ENCODE data around the gene ZFTA. TPM values are rescaled to one million over a fixed set of nuclear protein-coding genes. Genes with fewer than 3 reads are reported as not detected.

Gene ZFTA
- polyA plus RNA-seq, 3 donors = 1.2 TPM; not detected in 2

DNA sequence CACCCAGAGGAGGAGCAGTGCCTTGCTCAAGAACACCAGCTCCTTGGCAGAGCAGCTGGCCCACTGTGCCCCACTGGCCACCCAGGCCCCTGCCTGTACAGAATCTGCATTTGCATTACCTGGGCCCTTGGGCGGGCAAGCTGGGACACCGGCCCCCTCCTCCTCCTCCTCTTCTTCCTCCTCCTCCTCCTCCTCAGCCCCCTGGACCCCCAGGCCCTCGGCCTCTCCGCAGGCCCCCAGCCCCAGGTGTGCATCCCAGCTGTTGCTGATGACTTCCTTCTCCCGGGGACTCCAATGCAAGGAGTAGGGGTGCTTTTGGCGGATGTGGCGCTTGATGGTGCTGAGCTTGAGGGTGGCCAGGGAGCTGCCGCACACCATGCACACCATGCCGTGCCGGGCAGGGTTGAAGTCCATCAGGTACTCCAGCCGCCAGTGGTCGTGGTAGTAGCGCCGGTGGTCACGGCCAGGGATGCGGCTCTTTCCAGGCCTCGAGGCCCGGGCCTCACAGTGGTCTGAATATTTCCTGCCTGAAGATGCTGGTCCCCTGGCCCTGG is 2.8 kb downstream of the ZFTA start:
- H3K9me3 ChIP-seq (replicated peaks in 1 of 2; ENCODE audit: control insufficient read depth in 1 of 2, insufficient read depth in 1 of 2, low read length in 2 of 2) = peaks cover 3 to 5% of the 10 kb centered on the region in 2 donors
- Mint-ChIP-seq H3K27ac (no peak overlapping the region), H3K4me1 (peaks cover 16% of the 10 kb centered on the region), H3K4me3 (no peak overlapping the region), H3K27me3 (ENCODE audit: low read depth in 3 of 3) (peaks cover 11 to 26% (median 14%) of the 10 kb centered on the region in 3 donors), H3K36me3 (peaks cover 3 to 4% of the 10 kb centered on the region in 2 donors), H3K9me3 (peaks cover 2 to 9% (median 4%) of the 10 kb centered on the region in 7 donors)
- WGBS (ENCODE audit: insufficient coverage) = 86% methylated on average over 14 of the region's 18 CpGs
- no peak overlapping the region for H3K27ac ChIP-seq (ENCODE audit: low read depth in 1 of 2, low read length in 2 of 2)
- no peaks in the 10 kb centered on the region for H3K79me2 ChIP-seq (ENCODE audit: insufficient read depth, low read length)
- H3K36me3 ChIP-seq (replicated peaks in 1 of 2; ENCODE audit: control insufficient read depth in 1 of 2, insufficient read depth in 2 of 2, low read length in 2 of 2) = peaks cover under 1 to 4% of the 10 kb centered on the region in 2 donors
- no peak for DNase-seq
- no peak overlapping the region for H3K4me2 ChIP-seq (replicated peaks; ENCODE audit: extremely low read depth, low read length, poor library complexity, severe bottlenecking)
- peaks cover 13% of the 10 kb centered on the region for H4K20me1 ChIP-seq (ENCODE audit: insufficient read depth, low read length)
- peaks cover 14 to 27% of the 10 kb centered on the region in 2 donors for H3K4me1 ChIP-seq (ENCODE audit: control insufficient read depth in 1 of 2, insufficient read depth in 2 of 2, low read length in 2 of 2)
- H3K27me3 ChIP-seq (ENCODE audit: control insufficient read depth in 2 of 2, insufficient read depth in 2 of 2, low read length in 2 of 2) = peaks cover 13 to 16% of the 10 kb centered on the region in 2 donors
- H3K9ac ChIP-seq (ENCODE audit: insufficient read depth, low read length, poor library complexity, severe bottlenecking) = no peak overlapping the region
- TF ChIP-seq, protein P1, sequence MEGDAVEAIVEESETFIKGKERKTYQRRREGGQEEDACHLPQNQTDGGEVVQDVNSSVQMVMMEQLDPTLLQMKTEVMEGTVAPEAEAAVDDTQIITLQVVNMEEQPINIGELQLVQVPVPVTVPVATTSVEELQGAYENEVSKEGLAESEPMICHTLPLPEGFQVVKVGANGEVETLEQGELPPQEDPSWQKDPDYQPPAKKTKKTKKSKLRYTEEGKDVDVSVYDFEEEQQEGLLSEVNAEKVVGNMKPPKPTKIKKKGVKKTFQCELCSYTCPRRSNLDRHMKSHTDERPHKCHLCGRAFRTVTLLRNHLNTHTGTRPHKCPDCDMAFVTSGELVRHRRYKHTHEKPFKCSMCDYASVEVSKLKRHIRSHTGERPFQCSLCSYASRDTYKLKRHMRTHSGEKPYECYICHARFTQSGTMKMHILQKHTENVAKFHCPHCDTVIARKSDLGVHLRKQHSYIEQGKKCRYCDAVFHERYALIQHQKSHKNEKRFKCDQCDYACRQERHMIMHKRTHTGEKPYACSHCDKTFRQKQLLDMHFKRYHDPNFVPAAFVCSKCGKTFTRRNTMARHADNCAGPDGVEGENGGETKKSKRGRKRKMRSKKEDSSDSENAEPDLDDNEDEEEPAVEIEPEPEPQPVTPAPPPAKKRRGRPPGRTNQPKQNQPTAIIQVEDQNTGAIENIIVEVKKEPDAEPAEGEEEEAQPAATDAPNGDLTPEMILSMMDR (IDR thresholded peaks at IDR 0.05) = no peak
- intact Hi-C loops (cut with micrococcal nuclease) = loop anchor here (5.0 to 10.0 kb wide), 3 partner anchors 182 to 382 kb away; no protein-coding TSS in a partner anchor
- H3K4me3 ChIP-seq (replicated peaks in 1 of 3; ENCODE audit: low read depth in 2 of 3, low read length in 3 of 3) = no peak overlapping the region
- H2AFZ ChIP-seq (ENCODE audit: insufficient read depth, low read depth, low read length, poor library complexity, severe bottlenecking) = no peak overlapping the region

DNA sequence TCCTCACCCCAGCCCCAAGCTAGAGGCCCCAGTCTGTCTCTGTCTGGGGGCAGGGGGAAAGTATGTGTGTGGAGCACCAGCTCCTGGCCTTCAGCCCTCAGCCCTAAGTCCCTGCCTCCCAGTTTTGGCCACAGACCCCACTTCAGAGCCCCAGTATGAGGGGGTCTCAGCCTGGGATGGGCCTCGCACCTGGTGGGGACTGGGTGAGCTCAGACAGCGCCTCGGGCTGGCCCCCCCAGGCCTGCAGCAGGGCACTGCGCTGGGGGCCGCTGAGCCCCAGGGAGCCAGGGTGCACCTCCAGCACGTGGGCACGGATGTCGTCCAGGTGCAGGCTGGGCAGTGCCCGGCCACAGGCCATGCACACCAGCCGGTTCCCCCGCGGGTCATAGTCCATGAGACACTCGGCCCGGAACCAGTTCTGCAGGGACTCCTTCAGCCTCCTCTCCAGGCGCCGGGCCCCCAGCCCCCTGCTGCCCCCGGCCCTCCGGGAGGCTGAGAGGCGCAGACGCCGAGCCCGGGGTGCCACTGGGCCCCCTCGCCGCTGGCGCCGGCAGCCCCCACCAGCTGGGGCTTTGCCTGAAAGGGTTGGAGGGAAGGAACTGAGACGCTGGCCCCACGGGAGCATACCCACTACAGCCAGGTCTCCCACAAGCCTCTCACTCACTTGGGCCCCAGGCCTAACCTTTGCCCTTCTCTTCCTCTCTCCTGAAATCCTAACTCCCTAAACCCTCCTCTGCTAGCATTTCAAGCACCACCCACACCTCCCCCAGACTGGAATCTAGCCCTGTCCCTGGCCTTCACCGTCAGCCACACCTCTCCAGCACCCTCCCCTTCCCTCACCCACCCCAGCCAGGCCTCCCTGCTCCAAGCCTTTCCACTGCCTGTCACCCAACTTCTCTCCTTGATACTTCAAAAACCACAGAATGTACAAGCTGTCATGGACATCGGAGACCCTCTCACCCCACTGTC is 3.6 kb downstream of the ZFTA start:
- H3K4me3 ChIP-seq (replicated peaks in 1 of 3; ENCODE audit: low read depth in 2 of 3, low read length in 3 of 3) = no peak overlapping the region
- peaks cover 20% of the 10 kb centered on the region for H4K20me1 ChIP-seq (ENCODE audit: insufficient read depth, low read length)
- H3K79me2 ChIP-seq (ENCODE audit: insufficient read depth, low read length) = no peaks in the 10 kb centered on the region
- TF ChIP-seq, protein P1 (IDR thresholded peaks at IDR 0.05) = no peak
- Mint-ChIP-seq H3K27me3 (ENCODE audit: low read depth in 3 of 3) (peaks cover 3 to 18% (median 6%) of the 10 kb centered on the region in 3 donors), H3K27ac (peak overlapping the region in 1 of 7 donors; percentile 68), H3K36me3 (peaks cover 3 to 4% of the 10 kb centered on the region in 2 donors), H3K4me1 (peaks cover 12% of the 10 kb centered on the region), H3K4me3 (no peak overlapping the region), H3K9me3 (peaks cover 0 to 5% (median 3%) of the 10 kb centered on the region in 7 donors)
- H2AFZ ChIP-seq (ENCODE audit: insufficient read depth, low read depth, low read length, poor library complexity, severe bottlenecking) = no peak overlapping the region
- H3K9me3 ChIP-seq (replicated peaks in 1 of 2; ENCODE audit: control insufficient read depth in 1 of 2, insufficient read depth in 1 of 2, low read length in 2 of 2) = peaks cover 3 to 4% of the 10 kb centered on the region in 2 donors
- intact Hi-C loops (cut with micrococcal nuclease) = loop anchor here (5.0 to 10.0 kb wide), 3 partner anchors 182 to 382 kb away; no protein-coding TSS in a partner anchor
- H3K4me2 ChIP-seq (replicated peaks; ENCODE audit: extremely low read depth, low read length, poor library complexity, severe bottlenecking) = no peak overlapping the region
- H3K4me1 ChIP-seq (ENCODE audit: control insufficient read depth in 1 of 2, insufficient read depth in 2 of 2, low read length in 2 of 2) = peaks cover 13 to 24% of the 10 kb centered on the region in 2 donors
- 94% methylated on average over 16 of the region's 30 CpGs for WGBS (ENCODE audit: insufficient coverage)
- H3K27ac ChIP-seq (ENCODE audit: low read depth in 1 of 2, low read length in 2 of 2) = no peak overlapping the region
- no peak for DNase-seq
- peaks cover 6 to 8% of the 10 kb centered on the region in 2 donors for H3K27me3 ChIP-seq (ENCODE audit: control insufficient read depth in 2 of 2, insufficient read depth in 2 of 2, low read length in 2 of 2)
- H3K9ac ChIP-seq (ENCODE audit: insufficient read depth, low read length, poor library complexity, severe bottlenecking) = no peak overlapping the region
- peaks cover 7 to 12% of the 10 kb centered on the region in 2 donors for H3K36me3 ChIP-seq (replicated peaks in 1 of 2; ENCODE audit: control insufficient read depth in 1 of 2, insufficient read depth in 2 of 2, low read length in 2 of 2)

Measured in CD14-positive monocyte (primary cell).